GM23248 (cell line): Measurements from ENCODE around the gene SMYD3. TPM values are rescaled to one million over a fixed set of nuclear protein-coding genes. Genes with fewer than 3 reads are reported as not detected.

Experiments
- DNase-seq: peaks from one replicate; pipeline ENCODE4 v3.0.0-alpha.2; 2015
- H2AFZ ChIP-seq: fragments of 200-600 bp; sonication (generic); 2 replicates; pipeline ENCODE4 v1.6.1; 2016; ENCODE audit warnings: antibody characterized with exemption
- H3F3A ChIP-seq: fragments of 200-600 bp; sonication (generic); 2 replicates; pipeline ENCODE4 v1.6.1; 2016; ENCODE audit warnings: mild to moderate bottlenecking, antibody characterized with exemption, mixed run types; ENCODE audit not compliant: insufficient read depth
- H3K27ac ChIP-seq: fragments of 200-600 bp; sonication (generic); 2 replicates; pipeline ENCODE4 v1.5.1; 2016; ENCODE audit warnings: mild to moderate bottlenecking
- H3K27me3 ChIP-seq: fragments of 200-600 bp; sonication (generic); replicated peaks from 2 replicates; pipeline ENCODE4 v1.6.1; 2016; ENCODE audit warnings: mild to moderate bottlenecking; ENCODE audit not compliant: insufficient read depth
- H3K36me3 ChIP-seq: fragments of 200-600 bp; sonication (generic); 2 replicates; pipeline ENCODE4 v1.6.1; 2016; ENCODE audit warnings: low read depth, mild to moderate bottlenecking
- H3K4me1 ChIP-seq: fragments of 200-600 bp; sonication (generic); 2 replicates; pipeline ENCODE4 v1.6.1; 2016; ENCODE audit warnings: mild to moderate bottlenecking; ENCODE audit not compliant: insufficient read depth
- H3K4me2 ChIP-seq: fragments of 200-600 bp; sonication (generic); one replicate; pipeline ENCODE4 v1.6.1; 2016; ENCODE audit warnings: mild to moderate bottlenecking; ENCODE audit not compliant: unreplicated experiment
- H3K4me3 ChIP-seq: fragments of 200-600 bp; sonication (generic); 2 replicates; pipeline ENCODE4 v1.5.1; 2016; ENCODE audit warnings: mild to moderate bottlenecking
- H3K79me2 ChIP-seq: fragments of 200-600 bp; sonication (generic); 2 replicates; pipeline ENCODE4 v1.6.1; 2016; ENCODE audit warnings: mild to moderate bottlenecking; ENCODE audit not compliant: insufficient read depth
- H3K9ac ChIP-seq: fragments of 200-600 bp; sonication (generic); 2 replicates; pipeline ENCODE4 v1.6.1; 2016; ENCODE audit warnings: mild to moderate bottlenecking
- H3K9me2 ChIP-seq: fragments of 200-600 bp; sonication (generic); 2 replicates; pipeline ENCODE4 v1.6.1; 2016; ENCODE audit warnings: mixed run types, mild to moderate bottlenecking, moderate library complexity; ENCODE audit not compliant: insufficient read depth
- H3K9me3 ChIP-seq: fragments of 200-600 bp; sonication (generic); one replicate; pipeline ENCODE4 v1.6.1; 2017; ENCODE audit warnings: low read depth
- H4K20me1 ChIP-seq: fragments of 200-600 bp; sonication (generic); 2 replicates; pipeline ENCODE4 v1.6.0; 2016; ENCODE audit not compliant: insufficient read depth
- EZH2 ChIP-seq: fragments of 200-600 bp; sonication (generic); IDR thresholded peaks from 2 replicates; pipeline ENCODE4 v1.6.1; 2018; ENCODE audit warnings: antibody characterized with exemption, mild to moderate bottlenecking; ENCODE audit not compliant: insufficient read depth, poor library complexity, severe bottlenecking
- EZH2phosphoT487 ChIP-seq: fragments of 200-600 bp; sonication (generic); IDR thresholded peaks from 2 replicates; pipeline ENCODE4 v1.6.1; 2018; ENCODE audit warnings: antibody characterized with exemption, moderate library complexity, mild to moderate bottlenecking, low read depth; ENCODE audit not compliant: insufficient read depth
- WGBS, 2 experiments: methylation state at CpG; one replicate each; pipeline ENCODE4 v1.1.6; 2015 to 2017; ENCODE audit warnings: low lambda C conversion rate in 2 of 2, low coverage in 1 of 2; ENCODE audit errors: missing lambda C conversion rate in 2 of 2; 5-methylcytosine and 5-hydroxymethylcytosine counted together
- in situ Hi-C: fragments of 300-500 bp; cut with MboI; formaldehyde crosslinking; loops from 2 replicates; pipeline ENCODE4 v1.15.0; 2020
- polyA plus RNA-seq: library from polyadenylated mRNA; unstranded; fragments of >200 nt; fragmentation: Nextera tagmentation; extraction: Ambion mirVana; gene quantifications from 2 replicates; pipeline ENCODE4 v1.2.1, GENCODE V29; 2016
- total RNA-seq: library from RNA; depleted of rRNA; stranded (reverse); fragments of >200 nt; shearing (Covaris generic); gene quantifications from 2 replicates; pipeline ENCODE4 v1.2.3, GENCODE V29; 2014

The SMYD3 gene
- total and polyA plus RNA-seq, 2 experiments from 2014 or later, result 32.1 to 44.8 TPM

DNA sequence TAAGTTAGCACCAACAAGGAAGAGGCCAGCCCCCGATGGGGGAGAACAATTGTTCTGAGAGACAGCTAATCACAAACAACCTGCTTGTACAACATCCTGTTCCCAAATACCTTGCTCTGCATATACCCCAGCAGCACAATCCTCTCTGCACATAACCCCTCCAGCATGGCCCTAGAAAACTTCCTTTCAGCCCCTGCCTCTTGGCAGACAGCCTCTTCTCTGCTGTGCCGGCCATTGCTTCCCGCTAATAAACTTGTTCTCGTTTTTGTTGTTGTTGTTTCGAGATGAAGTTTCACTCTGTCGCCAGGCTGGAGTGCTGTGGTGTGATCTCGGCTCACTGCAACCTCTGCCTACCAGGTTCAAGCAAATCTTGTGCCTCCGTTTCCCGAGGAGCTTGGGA lies 392.7 kb downstream of the SMYD3 start:
- Histone ChIP-seq H3K9ac (no peak overlapping the region), H2AFZ (no peak overlapping the region), H3F3A (no peaks in the 10 kb centered on the region), H3K36me3 (no peaks in the 10 kb centered on the region), H3K9me2 (no peaks in the 10 kb centered on the region), H3K27me3 (no peaks in the 10 kb centered on the region), H3K4me1 (no peaks in the 10 kb centered on the region), H3K79me2 (no peaks in the 10 kb centered on the region), H3K9me3 (no peaks in the 10 kb centered on the region), H3K27ac (no peak overlapping the region), H3K4me3 (no peak overlapping the region), H4K20me1 (no peaks in the 10 kb centered on the region), H3K4me2 (no peak overlapping the region)
- in situ Hi-C loops, result no loop called here
- no peak for DNase-seq
- 81 to 84% methylated on average over 9 of the region's 9 CpGs for WGBS, 2 experiments
- no peak for TF ChIP-seq EZH2phosphoT487
- no peak for TF ChIP-seq EZH2

DNA sequence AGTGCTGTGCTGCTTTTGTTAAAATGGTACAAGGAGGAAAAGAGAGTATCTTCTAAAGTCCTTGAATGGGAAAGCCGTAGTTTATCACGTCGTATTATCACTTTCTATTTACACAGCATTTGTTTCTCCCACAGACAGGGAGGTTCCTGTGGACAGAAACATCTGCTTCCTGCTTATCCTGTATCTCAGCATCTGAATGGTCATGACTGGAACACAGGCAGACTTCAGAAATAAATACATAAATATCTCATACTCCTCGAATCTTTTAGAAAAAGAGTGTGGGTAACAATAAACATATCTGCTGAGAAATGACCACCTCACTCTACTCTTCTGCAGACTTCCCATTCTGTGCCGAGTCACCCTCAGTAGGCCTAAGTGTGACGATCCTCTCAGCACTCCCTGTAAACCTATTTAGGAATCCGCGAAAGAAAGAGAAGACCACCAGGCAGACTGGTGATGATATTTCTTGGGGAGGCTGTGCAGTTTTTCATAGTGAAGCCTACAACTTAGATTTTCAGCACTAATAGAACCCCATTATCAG lies 393.5 kb downstream of the SMYD3 start:
- in situ Hi-C loops, result no loop called here
- Histone ChIP-seq H3K9me3 (no peaks in the 10 kb centered on the region), H3K27ac (no peak overlapping the region), H3K36me3 (no peaks in the 10 kb centered on the region), H4K20me1 (no peaks in the 10 kb centered on the region), H3K9ac (no peak overlapping the region), H3K4me1 (no peaks in the 10 kb centered on the region), H2AFZ (no peak overlapping the region), H3K79me2 (no peaks in the 10 kb centered on the region), H3K27me3 (no peaks in the 10 kb centered on the region), H3K4me2 (no peak overlapping the region), H3F3A (no peaks in the 10 kb centered on the region), H3K4me3 (no peak overlapping the region), H3K9me2 (no peaks in the 10 kb centered on the region)
- TF ChIP-seq EZH2 (no peak), EZH2phosphoT487 (no peak)
- no peak for DNase-seq
- whole genome bisulfite sequencing, 2 experiments, result 94 to 98% methylated on average over 8 of the region's 8 CpGs

DNA sequence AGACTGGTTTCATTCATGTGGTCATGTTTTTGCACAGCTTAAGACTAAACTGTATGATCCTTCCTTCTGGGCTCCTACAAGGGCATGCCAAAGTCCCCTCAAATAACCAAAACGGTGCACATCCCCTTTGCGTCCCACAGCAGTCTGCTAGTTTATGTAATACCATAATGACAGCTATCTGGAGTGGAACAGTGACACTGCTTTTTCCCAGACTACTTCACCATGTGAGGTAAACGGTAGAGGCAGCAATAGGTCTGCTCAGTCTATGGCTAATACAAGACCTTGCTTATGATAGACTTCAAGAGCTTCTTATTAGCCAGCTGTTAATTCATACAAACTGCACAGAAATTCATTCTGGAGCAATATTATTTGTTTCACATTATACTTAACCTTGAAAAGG lies 395.5 kb downstream of the SMYD3 start:
- H4K20me1 ChIP-seq, result no peaks in the 10 kb centered on the region
- H3F3A ChIP-seq, result 0 out of 2 replicates have a peak, but pooled peaks cover 9% of the 10 kb centered on the region
- no peak overlapping the region for H2AFZ ChIP-seq
- H3K9ac ChIP-seq, result no peak overlapping the region
- no peak overlapping the region for H3K27ac ChIP-seq
- H3K36me3 ChIP-seq, result no peaks in the 10 kb centered on the region
- peaks cover 11% of the 10 kb centered on the region for H3K4me1 ChIP-seq
- no peak for TF ChIP-seq EZH2phosphoT487
- no peak for TF ChIP-seq EZH2
- no peaks in the 10 kb centered on the region for H3K79me2 ChIP-seq
- H3K27me3 ChIP-seq, result no peaks in the 10 kb centered on the region
- WGBS, 2 experiments, result 95 to 97% methylated on average over 3 of the region's 3 CpGs
- DNase-seq, result no peak
- H3K9me3 ChIP-seq, result no peaks in the 10 kb centered on the region
- in situ Hi-C loops, result no loop called here
- H3K4me3 ChIP-seq, result no peak overlapping the region
- no peaks in the 10 kb centered on the region for H3K9me2 ChIP-seq
- no peak overlapping the region for H3K4me2 ChIP-seq

DNA sequence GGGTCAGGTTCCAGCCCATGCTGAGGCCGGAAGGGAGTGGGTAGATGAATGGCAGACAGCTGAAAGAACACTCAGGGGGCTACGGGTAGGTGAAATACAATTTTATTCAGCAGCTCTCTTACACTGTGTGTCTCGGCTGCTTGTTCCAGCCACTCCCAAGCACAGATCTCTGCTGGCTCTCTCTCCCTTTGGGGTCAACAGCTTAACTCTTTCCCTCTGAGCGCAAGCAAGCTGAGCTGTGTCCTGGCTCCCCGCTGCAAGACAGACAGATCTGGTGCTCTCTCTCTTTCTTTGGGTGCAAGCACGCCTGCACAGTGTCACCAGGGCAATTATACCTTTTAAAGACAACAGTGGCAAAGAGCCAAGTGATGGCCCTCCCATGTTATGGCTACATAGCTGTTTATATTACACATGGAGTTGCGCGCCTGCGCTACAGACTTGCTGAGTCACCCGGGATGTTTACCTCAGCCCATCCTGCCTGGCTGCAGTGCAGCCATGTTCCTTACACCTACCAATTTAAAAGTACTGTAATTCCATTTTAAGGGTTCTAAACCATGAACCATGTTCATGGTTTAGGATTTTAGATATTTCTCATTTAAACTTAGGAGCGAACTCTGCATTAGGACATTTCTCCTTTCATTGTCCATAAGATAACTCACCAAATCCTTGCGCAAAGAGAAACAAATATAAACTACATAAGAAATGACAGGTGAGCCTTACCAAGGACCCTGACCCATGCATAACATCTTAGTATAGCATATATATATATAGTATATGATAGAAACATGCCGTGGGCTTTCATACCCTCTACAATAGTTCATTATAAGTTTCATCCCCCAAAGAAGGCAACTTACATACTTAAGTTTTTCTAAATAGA lies 396.5 kb downstream of the SMYD3 start:
- in situ Hi-C loops, result no loop called here
- no peak overlapping the region for H3K4me2 ChIP-seq
- H3F3A ChIP-seq, result 0 out of 2 replicates have a peak, but pooled peaks cover 9% of the 10 kb centered on the region
- H3K27ac ChIP-seq, result no peak overlapping the region
- H3K9ac ChIP-seq, result no peak overlapping the region
- H2AFZ ChIP-seq, result no peak overlapping the region
- 77 to 80% methylated on average over 12 to 13 of the region's 13 CpGs for WGBS, 2 experiments
- H3K4me3 ChIP-seq, result no peak overlapping the region
- H3K36me3 ChIP-seq, result no peaks in the 10 kb centered on the region
- no peaks in the 10 kb centered on the region for H4K20me1 ChIP-seq
- no peaks in the 10 kb centered on the region for H3K9me3 ChIP-seq
- H3K9me2 ChIP-seq, result no peaks in the 10 kb centered on the region
- DNase-seq, result peak; percentile 5
- peaks cover 11% of the 10 kb centered on the region for H3K4me1 ChIP-seq
- H3K79me2 ChIP-seq, result no peaks in the 10 kb centered on the region
- H3K27me3 ChIP-seq, result no peaks in the 10 kb centered on the region
- TF ChIP-seq EZH2 (no peak), EZH2phosphoT487 (no peak)
